WTC11 (cell line): ENCODE data around the gene RUNX2.

Source experiments
- ETV6 ChIP-seq: sonication (generic); formaldehyde crosslinking; IDR thresholded peaks from 2 replicates; pipeline ENCODE4 v1.8.1; 2022; ENCODE audit warnings: mild to moderate bottlenecking, missing genetic modification reagents
- FOXJ3 ChIP-seq: sonication (generic); formaldehyde crosslinking; IDR thresholded peaks from 2 replicates; pipeline ENCODE4 v1.9.0; 2021; ENCODE audit warnings: missing genetic modification reagents, mild to moderate bottlenecking, borderline replicate concordance
- JUN ChIP-seq: sonication (generic); formaldehyde crosslinking; IDR thresholded peaks from 2 replicates; pipeline ENCODE4 v1.8.0; 2023; ENCODE audit warnings: mild to moderate bottlenecking, missing genetic modification reagents
- OVOL2 ChIP-seq: fragments of 250-450 bp; sonication (Bioruptor Pico); IDR thresholded peaks from 2 replicates; pipeline ENCODE4 v1.9.0; 2021; ENCODE audit warnings: mild to moderate bottlenecking, borderline replicate concordance
- SP1 ChIP-seq: sonication (generic); formaldehyde crosslinking; conservative IDR thresholded peaks from 2 replicates; pipeline ENCODE4 v1.8.1; 2022; ENCODE audit warnings: missing genetic modification reagents
- TEAD4 ChIP-seq: sonication (generic); formaldehyde crosslinking; IDR thresholded peaks from 2 replicates; pipeline ENCODE4 v1.8.0; 2022; ENCODE audit warnings: mild to moderate bottlenecking, missing genetic modification reagents
- TP53 ChIP-seq: sonication (generic); formaldehyde crosslinking; IDR thresholded peaks from 2 replicates; pipeline ENCODE4 v1.8.1; 2023; ENCODE audit warnings: mild to moderate bottlenecking, missing genetic modification reagents
- ZNF232 ChIP-seq: sonication (generic); formaldehyde crosslinking; IDR thresholded peaks from 2 replicates; pipeline ENCODE4 v1.8.0; 2022; ENCODE audit warnings: mild to moderate bottlenecking, missing genetic modification reagents
- TF ChIP-seq, protein P1 (sequence below): fragments of 200-600 bp; IDR thresholded peaks from 2 replicates; pipeline ENCODE4 v1.8.0; 2022; ENCODE audit warnings: antibody characterized with exemption
- TF ChIP-seq, protein P2 (sequence below): sonication (generic); formaldehyde crosslinking; IDR thresholded peaks from 2 replicates; pipeline ENCODE4 v1.8.1; 2023; ENCODE audit warnings: mild to moderate bottlenecking, moderate library complexity, missing genetic modification reagents

DNA sequence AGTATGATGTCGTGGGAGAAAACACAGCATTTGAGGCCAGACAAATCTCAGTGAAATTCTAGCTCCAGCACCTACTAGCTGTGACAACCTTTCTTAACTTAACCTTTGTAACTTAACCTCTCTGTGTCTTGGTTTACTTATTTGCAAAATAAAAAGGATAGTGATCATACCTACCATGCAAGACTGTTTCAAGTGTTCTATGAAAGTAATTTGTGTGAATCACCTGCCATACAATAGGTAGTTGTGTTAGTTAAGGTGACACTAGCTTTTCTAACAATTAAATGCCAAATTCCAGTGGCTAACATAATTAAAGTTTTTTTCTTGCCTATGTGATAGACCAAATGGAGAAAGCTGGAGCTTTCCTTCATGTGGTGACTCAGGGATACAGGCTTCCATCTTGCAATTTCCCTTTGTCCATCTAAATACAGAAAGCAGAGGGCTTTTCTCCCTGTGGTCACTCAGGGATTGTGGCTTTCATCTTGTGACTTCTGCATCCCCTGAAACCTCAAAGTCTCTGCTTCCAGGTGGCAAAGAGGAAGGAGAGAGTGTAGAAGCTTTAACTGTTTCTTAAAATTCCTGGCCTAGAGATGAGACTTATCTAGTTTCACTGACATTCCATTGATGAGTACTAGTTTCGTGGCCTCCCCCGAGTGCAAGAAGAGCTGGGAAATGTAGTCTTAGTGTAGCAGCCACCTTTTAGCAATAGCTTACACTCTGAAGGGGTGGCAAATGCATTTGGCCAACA, 376.1 kb downstream of the RUNX2 start:
- TF ChIP-seq ZNF232 (no peak), OVOL2 (no peak), TEAD4 (CRISPR knock-in tag) (no peak), TP53 (CRISPR knock-in tag) (no peak), ETV6 (CRISPR knock-in tag) (no peak), SP1 (no peak), FOXJ3 (no peak), JUN (no peak)
- TF ChIP-seq, protein P1, sequence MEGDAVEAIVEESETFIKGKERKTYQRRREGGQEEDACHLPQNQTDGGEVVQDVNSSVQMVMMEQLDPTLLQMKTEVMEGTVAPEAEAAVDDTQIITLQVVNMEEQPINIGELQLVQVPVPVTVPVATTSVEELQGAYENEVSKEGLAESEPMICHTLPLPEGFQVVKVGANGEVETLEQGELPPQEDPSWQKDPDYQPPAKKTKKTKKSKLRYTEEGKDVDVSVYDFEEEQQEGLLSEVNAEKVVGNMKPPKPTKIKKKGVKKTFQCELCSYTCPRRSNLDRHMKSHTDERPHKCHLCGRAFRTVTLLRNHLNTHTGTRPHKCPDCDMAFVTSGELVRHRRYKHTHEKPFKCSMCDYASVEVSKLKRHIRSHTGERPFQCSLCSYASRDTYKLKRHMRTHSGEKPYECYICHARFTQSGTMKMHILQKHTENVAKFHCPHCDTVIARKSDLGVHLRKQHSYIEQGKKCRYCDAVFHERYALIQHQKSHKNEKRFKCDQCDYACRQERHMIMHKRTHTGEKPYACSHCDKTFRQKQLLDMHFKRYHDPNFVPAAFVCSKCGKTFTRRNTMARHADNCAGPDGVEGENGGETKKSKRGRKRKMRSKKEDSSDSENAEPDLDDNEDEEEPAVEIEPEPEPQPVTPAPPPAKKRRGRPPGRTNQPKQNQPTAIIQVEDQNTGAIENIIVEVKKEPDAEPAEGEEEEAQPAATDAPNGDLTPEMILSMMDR = no peak
- TF ChIP-seq, protein P2, sequence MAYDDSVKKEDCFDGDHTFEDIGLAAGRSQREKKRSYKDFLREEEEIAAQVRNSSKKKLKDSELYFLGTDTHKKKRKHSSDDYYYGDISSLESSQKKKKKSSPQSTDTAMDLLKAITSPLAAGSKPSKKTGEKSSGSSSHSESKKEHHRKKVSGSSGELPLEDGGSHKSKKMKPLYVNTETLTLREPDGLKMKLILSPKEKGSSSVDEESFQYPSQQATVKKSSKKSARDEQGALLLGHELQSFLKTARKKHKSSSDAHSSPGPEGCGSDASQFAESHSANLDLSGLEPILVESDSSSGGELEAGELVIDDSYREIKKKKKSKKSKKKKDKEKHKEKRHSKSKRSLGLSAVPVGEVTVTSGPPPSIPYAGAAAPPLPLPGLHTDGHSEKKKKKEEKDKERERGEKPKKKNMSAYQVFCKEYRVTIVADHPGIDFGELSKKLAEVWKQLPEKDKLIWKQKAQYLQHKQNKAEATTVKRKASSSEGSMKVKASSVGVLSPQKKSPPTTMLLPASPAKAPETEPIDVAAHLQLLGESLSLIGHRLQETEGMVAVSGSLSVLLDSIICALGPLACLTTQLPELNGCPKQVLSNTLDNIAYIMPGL (CRISPR knock-in tag) = no peak
